Gastrocnemius medialis (tissue), 4 donors: ENCODE results near the gene SLC43A3.

Source experiments
- CTCF ChIP-seq, 5 experiments: fragments of 450-650 bp in 3 of 5; fragments of 200-600 bp in 2 of 5; sonication (generic) in 2 of 5; IDR thresholded peaks in 4 of 5; conservative IDR thresholded peaks in 1 of 5; 1 replicate in 4 of 5; 2 replicates in 1 of 5; pipeline ENCODE4 v1.5.1; 2016 to 2019; ENCODE audit warnings: antibody characterized with exemption in 5 of 5, mild to moderate bottlenecking in 3 of 5, moderate library complexity in 3 of 5
- POLR2A ChIP-seq, 2 donors: fragments of 450-650 bp; IDR thresholded peaks; one replicate each; pipeline ENCODE4 v1.6.1; 2017; ENCODE audit warnings: antibody characterized with exemption in 2 of 2, mild to moderate bottlenecking in 2 of 2, moderate library complexity in 2 of 2

GRCh38 chr11:57394203-57394965, 32.5 kb downstream of the SLC43A3 start:
- TF ChIP-seq CTCF (IDR thresholded peaks at IDR 0.05 in 4 of 5, conservative IDR thresholded peaks at IDR 0.05 in 1 of 5) (no peak), POLR2A (IDR thresholded peaks at IDR 0.05) (no peak)
